Naive thymus-derived CD8-positive, alpha-beta T cell (primary cell): Measurements from ENCODE around the gene NUP210L. TPM values are rescaled to one million over a fixed set of nuclear protein-coding genes. Genes with fewer than 3 reads are reported as not detected.

Experiments
- ATAC-seq, 2 donors: fragments of 150-1000 bp; cut with Tn5 transposase in 1 of 2; sonication (Bioruptor Pico), chemical (Tn5 transposase) in 1 of 2; 1 replicate in 1 of 2; 2 replicates in 1 of 2; pipeline ENCODE4 v1.10.0; 2021; ENCODE audit warnings: mild to moderate bottlenecking in 2 of 2, moderate library complexity in 2 of 2
- POLR2A ChIA-PET: fragments of 350-600 bp; sonication (Branson Sonifier 250); formaldehyde crosslinking; loops from one replicate; lab custom pipeline; 2021; ENCODE audit warnings: antibody characterized with exemption; lab: Charles Lee
- DNase-seq, 10 donors: peaks; one replicate each; pipeline versions ENCODE4 v3.0.0 to v3.0.0-alpha.2; 2020 to 2022
- H3K27ac Mint-ChIP-seq, 10 donors: one replicate each; pipeline ENCODE4 v1.8.0; 2020 to 2022; ENCODE audit warnings: mild to moderate bottlenecking in 10 of 10, mixed read lengths in 10 of 10, moderate library complexity in 4 of 10, inconsistent platforms in 1 of 10
- H3K27me3 Mint-ChIP-seq, 5 donors: one replicate each; pipeline ENCODE4 v1.8.0; 2021 to 2022; ENCODE audit warnings: mixed read lengths in 5 of 5
- H3K36me3 Mint-ChIP-seq, 3 donors: one replicate each; pipeline ENCODE4 v1.8.0; 2020 to 2022; ENCODE audit warnings: mixed read lengths in 3 of 3, mild to moderate bottlenecking in 2 of 3, inconsistent platforms in 1 of 3
- H3K4me1 Mint-ChIP-seq, 4 donors: one replicate each; pipeline ENCODE4 v1.8.0; 2021 to 2022; ENCODE audit warnings: mixed read lengths in 4 of 4
- H3K4me3 Mint-ChIP-seq, 10 donors: one replicate each; pipeline ENCODE4 v1.8.0; 2020 to 2022; ENCODE audit warnings: mild to moderate bottlenecking in 10 of 10, mixed read lengths in 10 of 10, moderate library complexity in 6 of 10, inconsistent platforms in 1 of 10
- H3K9me3 Mint-ChIP-seq, 9 donors: one replicate each; pipeline ENCODE4 v1.8.0; 2020 to 2022; ENCODE audit warnings: mixed read lengths in 9 of 9, mild to moderate bottlenecking in 3 of 9, inconsistent platforms in 1 of 9, moderate library complexity in 1 of 9
- polyA plus RNA-seq, 3 donors: library from polyadenylated mRNA; unstranded; fragments of 300-500 nt; fragmentation: Illumina TruSeq; gene quantifications; one replicate each; pipeline ENCODE4 v1.2.3, GENCODE V29; 2021
- total RNA-seq, 8 experiments: library from RNA in 2 of 8; stranded (reverse) in 2 of 8; gene quantifications; one replicate each; pipeline ENCODE4 v1.2.3 and lab custom pipeline; 2021 to 2026

Gene NUP210L
- total and polyA plus RNA-seq, 5 experiments from 2014 or later, result 0.06 to 0.22 (median 0.16) TPM; not detected in 2

DNA sequence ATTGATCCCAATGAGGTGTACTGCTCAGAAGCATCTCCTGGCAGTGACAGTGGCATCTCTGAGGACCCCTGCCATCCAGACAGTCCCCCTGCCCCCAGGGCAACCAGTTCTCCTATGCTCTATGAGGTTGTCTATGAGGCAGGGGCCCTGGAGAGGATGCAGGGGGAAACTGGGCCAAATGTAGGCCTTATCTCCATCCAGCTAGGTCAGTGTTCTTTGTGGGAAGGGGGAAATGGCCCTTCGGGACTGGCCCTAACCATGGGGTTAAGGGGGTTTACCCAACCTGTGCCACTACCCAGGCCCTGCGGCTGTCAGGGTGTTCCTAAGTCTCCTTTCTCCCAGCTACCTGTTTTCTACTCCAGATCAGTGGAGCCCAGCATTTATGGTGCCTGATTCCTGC is 185.9 kb downstream of the NUP210L start:
- DNase-seq, result no peak
- Mint-ChIP-seq H3K27ac (peak overlapping the region in 8 of 10 donors; percentile 81 to 98 (median 93)), H3K9me3 (no peaks in the 10 kb centered on the region), H3K36me3 (peaks cover 0 to 8% (median 0%) of the 10 kb centered on the region in 3 donors), H3K4me1 (peaks cover 20 to 55% (median 50%) of the 10 kb centered on the region in 4 donors), H3K4me3 (peak overlapping the region in 6 of 10 donors; percentile 1 to 96 (median 75)), H3K27me3 (no peaks in the 10 kb centered on the region)
- no peak for ATAC-seq
- POLR2A ChIA-PET, result interaction anchor here (1.8 to 13.8 kb wide), 6 partner anchors 8 to 166 kb away, joined by 5 to 315 read pairs (median 85); partner anchors contain the start of genes CRTC2, DENND4B, GATAD2B and JTB

- peaks cover 0 to 2% (median 0%) of the 10 kb centered on the region in 9 donors for H3K9me3 Mint-ChIP-seq
- POLR2A ChIA-PET, result interaction anchor here (1.0 to 13.8 kb wide), 9 partner anchors 9 to 334 kb away, joined by 5 to 315 read pairs (median 46); partner anchors contain the start of genes CHTOP, CRTC2, DENND4B and GATAD2B
These were observed 186.5 kb downstream of the NUP210L start for GRCh38 chr1:153968408-153968807.

GRCh38 chr1:153968000-153968363 is 186.9 kb downstream of the NUP210L start:
- peaks cover 25 to 62% (median 59%) of the 10 kb centered on the region in 4 donors for H3K4me1 Mint-ChIP-seq
- no peak for DNase-seq

More at GRCh38 chr1:153968408-153968807, 186.5 kb downstream of the NUP210L start:
- Mint-ChIP-seq H3K27me3 (no peaks in the 10 kb centered on the region), H3K4me1 (peaks cover 24 to 60% (median 56%) of the 10 kb centered on the region in 4 donors), H3K36me3 (peaks cover 0 to 2% (median 0%) of the 10 kb centered on the region in 3 donors), H3K27ac (peak overlapping the region in 9 of 10 donors; percentile 87 to 99 (median 95)), H3K4me3 (peak overlapping the region in 8 of 10 donors; percentile 87 to 97 (median 92))
- no peak for DNase-seq
- ATAC-seq, result no peak

DNA sequence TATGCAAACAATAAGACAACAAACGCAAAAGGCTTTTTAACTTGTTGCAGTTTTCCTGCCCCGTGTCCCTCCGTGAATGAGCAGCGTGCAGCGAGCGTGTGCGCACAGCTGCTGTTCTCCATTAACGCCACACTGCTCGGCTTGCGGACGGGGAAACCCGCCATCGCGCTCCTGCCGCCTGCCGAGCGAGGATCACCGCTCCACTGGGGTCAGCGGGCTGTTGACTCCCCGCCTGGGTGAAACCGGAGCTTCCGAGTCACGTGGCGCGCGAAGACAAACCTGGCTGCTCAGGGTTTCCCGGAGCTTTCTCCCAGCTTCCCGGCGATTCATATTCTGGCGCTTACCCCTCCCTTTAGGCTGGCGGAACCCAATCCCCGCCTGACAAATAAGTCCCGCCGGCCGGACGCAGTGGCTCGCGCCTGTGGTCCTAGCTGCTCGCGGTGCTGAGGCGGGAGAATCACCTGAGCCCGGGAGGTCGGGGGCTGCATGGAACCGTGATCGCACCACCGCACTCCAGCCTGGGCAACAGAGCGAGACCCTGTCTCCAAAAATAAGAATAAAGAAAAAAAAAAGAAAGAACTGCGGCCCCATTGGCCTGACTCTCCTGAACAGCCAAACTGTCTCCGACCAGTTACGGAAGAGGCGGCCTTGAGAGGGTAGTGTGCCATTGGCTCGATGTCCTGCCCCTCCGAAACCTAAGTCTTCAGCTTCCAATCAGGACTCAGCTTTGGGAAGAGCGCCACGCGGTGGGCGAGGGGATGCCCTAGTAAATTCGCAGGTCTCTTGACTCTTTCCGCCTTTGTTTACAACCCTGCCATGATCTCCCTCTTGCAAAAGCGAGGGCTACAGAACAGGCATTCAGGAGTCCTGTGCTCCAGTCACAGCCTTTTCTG is 187.5 kb downstream of the NUP210L start, which contains the start of gene CREB3L4:
CREB3L4 (plus strand) TSS at position 796 of the 893 bp plus-strand sequence. CDS start 624 bp downstream, outside the sequence.
- H3K9me3 Mint-ChIP-seq, result peaks cover 0 to 2% (median 0%) of the 10 kb centered on the region in 9 donors
- ATAC-seq, result peak; percentile 88 to 91
- POLR2A ChIA-PET, result interaction anchor here (0.6 to 13.8 kb wide), 19 partner anchors 10 to 976 kb away, joined by 3 to 315 read pairs (median 4); partner anchors contain the start of genes CHTOP, CRTC2, DENND4B and GATAD2B
- H3K27ac Mint-ChIP-seq, result peak within 1 kb of the TSS; percentile 92 to 99 (median 95)
- peak within 1 kb of the TSS; percentile 87 to 97 (median 94) for H3K4me3 Mint-ChIP-seq
- H3K4me1 Mint-ChIP-seq, result peaks cover 31 to 68% (median 64%) of the 10 kb centered on the region in 4 donors
- no peaks in the 10 kb centered on the region for H3K27me3 Mint-ChIP-seq
- H3K36me3 Mint-ChIP-seq, result no peaks in the 10 kb centered on the region
- peak; percentile 68 to 93 (median 83) for DNase-seq

More at GRCh38 chr1:153968000-153968363, 186.9 kb downstream of the NUP210L start:
- Mint-ChIP-seq H3K27ac (peak overlapping the region; percentile 92 to 99 (median 95)), H3K36me3 (no peaks in the 10 kb centered on the region), H3K4me3 (peak overlapping the region; percentile 87 to 97 (median 94)), H3K9me3 (peaks cover 0 to 2% (median 0%) of the 10 kb centered on the region in 9 donors), H3K27me3 (no peaks in the 10 kb centered on the region)
- no peak for ATAC-seq
- POLR2A ChIA-PET, result interaction anchor here (0.6 to 13.8 kb wide), 15 partner anchors 9 to 976 kb away, joined by 3 to 315 read pairs (median 5); partner anchors contain the start of genes CHTOP, CRTC2, DENND4B and GATAD2B

DNA sequence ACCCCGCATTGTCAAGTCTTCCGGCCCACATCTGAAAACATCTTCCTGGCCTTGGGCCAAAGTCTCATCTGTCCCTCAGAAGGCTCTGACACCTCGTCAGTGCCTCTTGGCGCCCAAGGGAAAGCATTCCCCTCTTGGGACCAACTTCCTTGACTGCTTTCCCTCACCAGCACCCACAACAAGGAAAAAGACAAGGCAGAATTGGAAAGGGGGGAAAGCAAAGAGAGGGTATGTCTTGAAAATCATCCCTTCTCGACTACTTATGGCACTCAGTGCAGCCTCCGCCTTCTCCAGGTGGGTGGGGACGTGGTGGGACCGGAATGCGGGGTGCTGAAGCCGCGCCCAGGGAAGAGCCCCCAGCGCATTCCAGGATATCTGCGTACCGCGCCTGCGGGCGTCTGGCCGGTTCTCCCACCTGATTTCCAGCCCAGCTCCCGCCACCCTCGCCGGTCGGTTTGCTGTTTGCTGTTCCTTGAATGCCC is 191.0 kb downstream of the NUP210L start:
- POLR2A ChIA-PET, result interaction anchor here (0.6 to 13.8 kb wide), 8 partner anchors 9 to 195 kb away, joined by 3 to 315 read pairs (median 14); partner anchors contain the start of genes DENND4B, JTB, RAB13 and RPS27
- no peaks in the 10 kb centered on the region for H3K27me3 Mint-ChIP-seq
- peak overlapping the region; percentile 95 to 100 (median 97) for H3K27ac Mint-ChIP-seq
- DNase-seq (no peak), ATAC-seq (peak in 1 of 2 donors; percentile 4)
- peaks cover 33 to 76% (median 67%) of the 10 kb centered on the region in 4 donors for H3K4me1 Mint-ChIP-seq
- H3K9me3 Mint-ChIP-seq, result peaks cover 0 to 2% (median 0%) of the 10 kb centered on the region in 9 donors
- H3K4me3 Mint-ChIP-seq, result peak overlapping the region; percentile 86 to 100 (median 94)
- H3K36me3 Mint-ChIP-seq, result no peaks in the 10 kb centered on the region

DNA sequence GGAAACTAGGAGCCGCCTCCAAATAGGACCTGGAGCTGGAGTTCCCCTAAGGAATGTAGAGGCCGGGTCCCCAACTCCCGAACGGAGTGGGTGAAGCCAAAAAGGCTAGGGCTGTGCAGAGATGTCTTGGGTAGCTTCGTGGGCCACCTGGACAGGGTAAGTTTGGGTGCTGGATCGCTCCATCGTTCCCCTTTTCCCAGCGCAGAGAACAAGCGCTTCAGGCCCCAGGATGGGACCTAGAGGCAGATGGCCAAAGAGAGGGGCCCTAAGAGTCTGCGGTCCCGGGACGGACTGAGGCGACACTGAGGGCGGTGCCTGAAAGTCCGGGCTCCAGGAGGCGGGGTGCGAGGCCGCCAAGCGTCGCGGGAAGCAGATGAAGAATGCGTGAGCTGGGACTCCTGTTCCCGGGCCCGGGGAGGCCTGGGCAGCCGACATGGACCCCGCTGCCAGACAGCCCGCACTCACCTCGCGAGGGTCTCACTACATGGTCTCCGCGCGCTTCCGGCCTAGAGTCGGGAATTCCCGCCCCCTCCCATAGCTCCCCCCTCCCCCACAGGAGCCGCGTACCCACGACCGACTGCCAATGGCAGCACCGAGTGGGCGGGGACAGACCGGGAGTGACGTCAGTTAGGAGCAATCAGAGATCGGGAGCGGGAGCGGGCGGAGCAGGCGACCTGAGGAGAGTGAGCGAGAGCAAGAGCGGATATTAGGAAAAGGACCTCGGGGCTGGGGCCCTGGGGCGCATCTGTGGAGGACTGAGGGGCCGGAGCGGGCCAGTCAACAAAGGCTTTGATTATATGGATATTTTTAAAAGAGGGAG is 191.6 kb downstream of the NUP210L start, which contains the start of gene SLC39A1:
SLC39A1 (minus strand) TSS at position 508 of the 820 bp plus-strand sequence. CDS start 822 bp downstream, outside the sequence.
- peak within 1 kb of the TSS; percentile 95 to 100 (median 97) for H3K27ac Mint-ChIP-seq
- H3K4me3 Mint-ChIP-seq, result peak within 1 kb of the TSS; percentile 86 to 100 (median 94)
- no peaks in the 10 kb centered on the region for H3K36me3 Mint-ChIP-seq
- ATAC-seq (peak; percentile 40 to 48), DNase-seq (peak; percentile 86 to 96 (median 88))
- peaks cover 0 to 2% (median 0%) of the 10 kb centered on the region in 9 donors for H3K9me3 Mint-ChIP-seq
- H3K4me1 Mint-ChIP-seq, result peaks cover 34 to 76% (median 66%) of the 10 kb centered on the region in 4 donors
- H3K27me3 Mint-ChIP-seq, result no peaks in the 10 kb centered on the region
- POLR2A ChIA-PET, result interaction anchor here (0.6 to 13.8 kb wide), 11 partner anchors 10 to 1361 kb away, joined by 3 to 315 read pairs (median 5); partner anchors contain the start of genes CHTOP, DENND4B, JTB and RPS27

DNA sequence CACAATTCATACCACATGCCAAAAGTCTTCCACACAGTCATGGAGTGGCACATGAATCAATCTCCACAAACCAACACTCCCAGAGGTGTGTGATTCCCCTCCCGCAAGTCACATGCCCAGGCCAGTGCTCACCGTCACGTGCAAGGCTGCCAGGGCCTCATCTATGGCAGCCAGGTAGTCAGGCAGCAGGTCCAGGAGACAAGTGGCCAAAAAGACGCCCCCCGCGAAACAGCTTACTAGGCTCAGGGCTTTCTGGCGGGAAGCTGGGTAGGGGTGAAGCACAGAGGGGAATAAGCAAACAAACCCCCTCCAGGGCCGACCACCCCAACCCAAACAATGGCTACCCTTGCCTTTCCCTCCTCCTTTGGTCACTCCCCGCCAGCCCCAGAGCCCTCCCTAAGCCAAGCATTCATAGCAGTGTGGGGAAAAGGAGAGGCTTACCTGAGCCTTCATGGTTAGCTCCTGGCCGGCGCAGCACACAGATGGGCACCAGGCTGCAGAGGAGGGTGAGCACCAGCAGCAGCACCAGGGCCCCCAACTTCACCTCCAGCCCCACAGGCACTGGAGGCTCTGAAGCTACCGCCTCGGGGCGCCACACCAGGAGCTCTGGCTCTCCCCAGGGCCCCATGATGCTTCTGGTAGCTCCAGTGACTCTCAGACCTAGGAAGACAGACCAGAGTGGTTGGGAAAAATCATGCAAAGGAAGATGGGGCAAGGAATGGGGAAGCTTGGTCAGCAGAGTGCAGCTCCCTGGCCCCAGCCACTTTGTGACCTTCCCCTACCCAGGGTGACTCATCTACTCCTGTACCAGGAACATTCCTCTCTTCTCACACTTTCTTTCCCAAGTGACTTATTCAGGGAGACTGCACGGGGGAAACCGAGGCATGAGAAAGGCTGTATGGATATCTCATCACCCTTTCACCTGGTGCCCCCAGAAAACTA is 192.5 kb downstream of the NUP210L start:
- peak overlapping the region; percentile 86 to 100 (median 94) for H3K4me3 Mint-ChIP-seq
- DNase-seq, result peak in 1 of 10 donors; percentile 42
- peaks cover 0 to 2% (median 0%) of the 10 kb centered on the region in 9 donors for H3K9me3 Mint-ChIP-seq
- no peaks in the 10 kb centered on the region for H3K27me3 Mint-ChIP-seq
- peaks cover 32 to 72% (median 60%) of the 10 kb centered on the region in 4 donors for H3K4me1 Mint-ChIP-seq
- POLR2A ChIA-PET, result interaction anchor here (0.6 to 13.8 kb wide), 9 partner anchors 9 to 1362 kb away, joined by 3 to 315 read pairs (median 16); partner anchors contain the start of genes CHTOP, DENND4B, GATAD2B and JTB
- ATAC-seq, result no peak
- H3K36me3 Mint-ChIP-seq, result no peaks in the 10 kb centered on the region
- peak overlapping the region; percentile 95 to 100 (median 97) for H3K27ac Mint-ChIP-seq

DNA sequence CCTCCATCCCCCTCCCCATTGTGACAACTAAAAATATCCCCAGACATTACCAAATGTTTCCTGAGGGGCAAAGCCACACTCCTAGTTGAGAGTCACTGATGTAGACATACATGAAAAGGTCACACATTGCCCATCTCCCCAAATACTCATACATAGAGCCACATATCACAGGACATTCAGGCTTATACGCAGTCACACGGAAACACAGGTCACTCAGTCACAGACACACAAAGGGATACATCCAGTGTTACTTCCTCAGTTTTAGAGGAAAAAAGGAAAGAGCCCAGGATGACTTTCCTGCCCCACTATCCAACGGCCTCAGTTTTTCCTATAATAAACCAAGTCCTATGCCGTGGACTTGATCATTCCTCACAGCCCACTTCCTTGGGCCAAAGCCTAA is 193.5 kb downstream of the NUP210L start:
- H3K4me3 Mint-ChIP-seq, result peak overlapping the region in 4 of 10 donors; percentile 25 to 97 (median 54)
- ATAC-seq (no peak), DNase-seq (no peak)
- peaks cover 0 to 2% (median 0%) of the 10 kb centered on the region in 9 donors for H3K9me3 Mint-ChIP-seq
- H3K27ac Mint-ChIP-seq, result peak overlapping the region in 9 of 10 donors; percentile 33 to 99 (median 64)
- no peaks in the 10 kb centered on the region for H3K36me3 Mint-ChIP-seq
- H3K27me3 Mint-ChIP-seq, result no peaks in the 10 kb centered on the region
- H3K4me1 Mint-ChIP-seq, result peaks cover 36 to 75% (median 62%) of the 10 kb centered on the region in 4 donors
- POLR2A ChIA-PET, result interaction anchor here (1.0 to 13.8 kb wide), 5 partner anchors 9 to 39 kb away, joined by 4 to 315 read pairs (median 42); partner anchors contain the start of genes DENND4B, GATAD2B and RPS27

- no peak for ATAC-seq
- Mint-ChIP-seq H3K27ac (peak overlapping the region in 6 of 10 donors; percentile 28 to 95 (median 82)), H3K4me3 (no peak overlapping the region), H3K9me3 (peaks cover 0 to 2% (median 0%) of the 10 kb centered on the region in 9 donors), H3K27me3 (no peaks in the 10 kb centered on the region), H3K36me3 (no peaks in the 10 kb centered on the region), H3K4me1 (peaks cover 35 to 75% (median 61%) of the 10 kb centered on the region in 4 donors)
- DNase-seq, result no peak
- POLR2A ChIA-PET, result interaction anchor here (0.8 to 13.8 kb wide), 4 partner anchors 10 to 38 kb away, joined by 3 to 315 read pairs (median 52); partner anchors contain the start of genes DENND4B, GATAD2B and RPS27
These were observed 194.7 kb downstream of the NUP210L start for GRCh38 chr1:153960206-153960605.

DNA sequence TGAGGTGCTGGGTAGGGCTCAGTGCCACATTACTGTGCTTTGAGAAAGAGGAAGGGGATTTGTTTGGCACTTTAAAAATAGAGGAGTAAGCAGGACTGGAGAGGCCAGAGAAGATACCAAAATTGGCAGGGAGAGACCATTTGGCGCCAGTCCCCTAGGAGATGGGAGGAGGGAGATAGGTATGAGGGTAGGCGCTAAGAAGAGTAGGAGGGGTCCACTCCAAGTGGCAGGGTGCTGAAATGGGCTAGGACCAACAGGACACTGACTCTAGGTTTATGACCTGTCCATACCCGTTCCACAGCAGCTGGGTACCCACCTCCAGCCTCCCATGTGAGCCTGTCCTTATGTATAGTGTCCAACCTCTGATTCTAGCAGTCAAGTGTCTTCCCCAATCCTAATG is 195.4 kb downstream of the NUP210L start:
- POLR2A ChIA-PET, result interaction anchor here (0.8 to 13.8 kb wide), 7 partner anchors 8 to 37 kb away, joined by 3 to 315 read pairs (median 61); partner anchors contain the start of genes CREB3L4, DENND4B, GATAD2B and JTB
- peaks cover 35 to 80% (median 63%) of the 10 kb centered on the region in 4 donors for H3K4me1 Mint-ChIP-seq
- H3K27ac Mint-ChIP-seq, result peak overlapping the region; percentile 28 to 97 (median 92)
- peaks cover 0 to 2% (median 0%) of the 10 kb centered on the region in 9 donors for H3K9me3 Mint-ChIP-seq
- ATAC-seq, result no peak
- H3K36me3 Mint-ChIP-seq, result peaks cover 0 to under 1% (median 0%) of the 10 kb centered on the region in 3 donors
- peak overlapping the region in 4 of 10 donors; percentile 26 to 95 (median 52) for H3K4me3 Mint-ChIP-seq
- DNase-seq, result no peak
- H3K27me3 Mint-ChIP-seq, result no peaks in the 10 kb centered on the region
